DND-41 (cell line): ENCODE measurements around the gene CYP46A1.

ENCODE experiments used
- ATAC-seq: fragments of 200-7000 bp; cut with Tn5 transposase; 3 replicates; pipeline ENCODE4 v1.9.1; 2021; ENCODE audit warnings: low read depth; ENCODE audit not compliant: insufficient read depth
- DNase-seq: peaks from one replicate; pipeline ENCODE4 v3.0.0-alpha.2; 2020
- H2AFZ ChIP-seq: 2 replicates; pipeline ENCODE4 v1.6.0; 2012; ENCODE audit warnings: low read depth, low read length
- H3K27ac ChIP-seq: 2 replicates; pipeline ENCODE4 v1.5.1; 2012; ENCODE audit warnings: low read length, inconsistent platforms
- H3K27me3 ChIP-seq: fragments of 200-600 bp; sonication (generic); 2 replicates; pipeline ENCODE4 v1.6.0; 2012; ENCODE audit warnings: low read length, mild to moderate bottlenecking, inconsistent platforms; ENCODE audit not compliant: insufficient read depth, poor library complexity
- H3K36me3 ChIP-seq: 2 replicates; pipeline ENCODE4 v1.5.1; 2012; ENCODE audit warnings: low read length, inconsistent platforms; ENCODE audit not compliant: insufficient read depth
- H3K4me1 ChIP-seq: 2 replicates; pipeline ENCODE4 v1.5.1; 2012; ENCODE audit warnings: mild to moderate bottlenecking, low read length; ENCODE audit not compliant: insufficient read depth
- H3K4me2 ChIP-seq: 2 replicates; pipeline ENCODE4 v1.6.0; 2012; ENCODE audit warnings: mild to moderate bottlenecking, moderate library complexity, low read length, inconsistent platforms; ENCODE audit not compliant: insufficient read depth
- H3K4me3 ChIP-seq, 2 experiments: fragments of 200-600 bp in 1 of 2; shearing (Covaris generic) in 1 of 2; 2 replicates each; pipeline ENCODE4 v1.5.1; 2012 to 2016; ENCODE audit warnings: inconsistent platforms in 2 of 2, low read length in 2 of 2, mild to moderate bottlenecking in 2 of 2, low read depth in 1 of 2, moderate library complexity in 1 of 2
- H3K79me2 ChIP-seq: 2 replicates; pipeline ENCODE4 v1.6.0; 2012; ENCODE audit warnings: low read length, inconsistent platforms; ENCODE audit not compliant: insufficient read depth
- H3K9ac ChIP-seq: 2 replicates; pipeline ENCODE4 v1.6.0; 2012; ENCODE audit warnings: low read depth, mild to moderate bottlenecking, inconsistent platforms, low read length, moderate library complexity
- H3K9me3 ChIP-seq: 2 replicates; pipeline ENCODE4 v1.5.1; 2012; ENCODE audit warnings: low read length, moderate library complexity, mild to moderate bottlenecking, inconsistent platforms; ENCODE audit not compliant: insufficient read depth, severe bottlenecking
- H4K20me1 ChIP-seq: 2 replicates; pipeline ENCODE4 v1.6.0; 2012; ENCODE audit warnings: low read length; ENCODE audit not compliant: insufficient read depth
- EZH2 ChIP-seq: IDR thresholded peaks from 3 replicates; pipeline ENCODE4 v1.6.1; 2012; ENCODE audit warnings: borderline replicate concordance, low read depth, mild to moderate bottlenecking, moderate library complexity, low read length, inconsistent platforms; ENCODE audit not compliant: severe bottlenecking
- TF ChIP-seq, protein P1 (sequence below): IDR thresholded peaks from 2 replicates; pipeline ENCODE4 v1.5.1; 2012; ENCODE audit warnings: borderline replicate concordance, low read length, moderate library complexity, mild to moderate bottlenecking; ENCODE audit not compliant: poor library complexity, severe bottlenecking; ENCODE audit errors: extremely low read depth

The CYP46A1 gene

GRCh38 chr14:99666533-99666932 is 17.6 kb upstream of the CYP46A1 start:
- Histone ChIP-seq H3K4me2 (no peak overlapping the region), H3K9ac (no peak overlapping the region)
- DNase-seq = no peak

DNA sequence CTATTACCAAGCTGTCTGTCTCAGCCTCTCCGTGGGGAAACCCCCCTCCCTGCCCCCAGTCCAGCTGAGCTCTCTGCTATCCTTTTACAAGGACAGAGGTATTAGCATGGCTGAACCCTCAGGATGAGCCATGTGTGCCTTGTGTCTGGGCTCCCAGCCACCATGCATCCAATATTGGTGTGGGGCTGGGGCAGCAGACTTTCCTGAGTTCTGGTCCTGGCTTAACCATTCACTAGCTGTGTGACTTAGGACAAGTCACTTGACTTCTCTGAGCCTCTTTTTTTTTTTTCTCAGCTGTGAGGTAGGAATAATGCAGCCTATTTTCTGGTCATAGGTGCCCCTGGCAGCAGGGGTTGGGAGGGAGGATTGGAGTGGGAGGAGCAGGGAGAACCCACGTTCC is 17.1 kb upstream of the CYP46A1 start:
- H3K9me3 ChIP-seq = no peaks in the 10 kb centered on the region
- no peak overlapping the region for H3K4me3 ChIP-seq
- TF ChIP-seq, protein P1, sequence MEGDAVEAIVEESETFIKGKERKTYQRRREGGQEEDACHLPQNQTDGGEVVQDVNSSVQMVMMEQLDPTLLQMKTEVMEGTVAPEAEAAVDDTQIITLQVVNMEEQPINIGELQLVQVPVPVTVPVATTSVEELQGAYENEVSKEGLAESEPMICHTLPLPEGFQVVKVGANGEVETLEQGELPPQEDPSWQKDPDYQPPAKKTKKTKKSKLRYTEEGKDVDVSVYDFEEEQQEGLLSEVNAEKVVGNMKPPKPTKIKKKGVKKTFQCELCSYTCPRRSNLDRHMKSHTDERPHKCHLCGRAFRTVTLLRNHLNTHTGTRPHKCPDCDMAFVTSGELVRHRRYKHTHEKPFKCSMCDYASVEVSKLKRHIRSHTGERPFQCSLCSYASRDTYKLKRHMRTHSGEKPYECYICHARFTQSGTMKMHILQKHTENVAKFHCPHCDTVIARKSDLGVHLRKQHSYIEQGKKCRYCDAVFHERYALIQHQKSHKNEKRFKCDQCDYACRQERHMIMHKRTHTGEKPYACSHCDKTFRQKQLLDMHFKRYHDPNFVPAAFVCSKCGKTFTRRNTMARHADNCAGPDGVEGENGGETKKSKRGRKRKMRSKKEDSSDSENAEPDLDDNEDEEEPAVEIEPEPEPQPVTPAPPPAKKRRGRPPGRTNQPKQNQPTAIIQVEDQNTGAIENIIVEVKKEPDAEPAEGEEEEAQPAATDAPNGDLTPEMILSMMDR = no peak
- TF ChIP-seq EZH2 = no peak
- no peaks in the 10 kb centered on the region for H3K4me1 ChIP-seq
- no peaks in the 10 kb centered on the region for H3K79me2 ChIP-seq
- peaks cover 3% of the 10 kb centered on the region for H4K20me1 ChIP-seq
- ATAC-seq (no peak), DNase-seq (no peak)
- H3K27ac ChIP-seq = no peak overlapping the region
- no peak overlapping the region for H3K4me2 ChIP-seq
- no peaks in the 10 kb centered on the region for H3K36me3 ChIP-seq
- H3K9ac ChIP-seq = no peak overlapping the region
- H2AFZ ChIP-seq = no peak overlapping the region
- H3K27me3 ChIP-seq = peaks cover 6% of the 10 kb centered on the region

More at GRCh38 chr14:99666533-99666932, 17.6 kb upstream of the CYP46A1 start:
- peaks cover 6% of the 10 kb centered on the region for H3K27me3 ChIP-seq
- H3K9me3 ChIP-seq = no peaks in the 10 kb centered on the region
- peaks cover 3% of the 10 kb centered on the region for H4K20me1 ChIP-seq
- no peaks in the 10 kb centered on the region for H3K79me2 ChIP-seq
- no peak overlapping the region for H3K27ac ChIP-seq
- H3K4me1 ChIP-seq = no peaks in the 10 kb centered on the region
- H2AFZ ChIP-seq = no peak overlapping the region
- ATAC-seq = no peak
- H3K36me3 ChIP-seq = no peaks in the 10 kb centered on the region
- no peak for TF ChIP-seq EZH2
- H3K4me3 ChIP-seq = no peak overlapping the region

DNA sequence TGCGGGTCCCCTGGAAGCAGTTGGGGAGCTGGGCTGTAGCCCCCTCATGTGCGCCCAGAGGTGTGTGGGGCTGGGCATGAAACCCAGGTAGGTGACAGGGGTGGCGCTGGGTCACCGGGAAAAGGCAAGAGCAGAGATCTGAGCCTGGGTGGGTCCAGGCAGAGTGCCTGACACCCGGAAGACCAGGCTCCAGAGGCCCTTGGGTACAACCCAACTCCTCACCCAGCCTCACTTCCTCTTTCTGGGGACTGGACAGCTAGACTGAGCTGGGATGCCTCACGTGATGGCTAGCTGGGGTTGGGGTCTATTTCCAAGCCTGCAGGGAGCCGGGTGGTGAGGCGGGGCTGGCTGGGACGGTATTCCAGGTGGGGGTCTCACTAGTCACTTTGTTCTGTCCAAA is 16.3 kb upstream of the CYP46A1 start:
- H3K4me2 ChIP-seq = no peak overlapping the region
- DNase-seq (no peak), ATAC-seq (no peak)
- peaks cover 4% of the 10 kb centered on the region for H3K27me3 ChIP-seq
- H4K20me1 ChIP-seq = no peaks in the 10 kb centered on the region
- no peaks in the 10 kb centered on the region for H3K36me3 ChIP-seq
- TF ChIP-seq, protein P1 = no peak
- H2AFZ ChIP-seq = no peak overlapping the region
- H3K4me1 ChIP-seq = no peaks in the 10 kb centered on the region
- H3K79me2 ChIP-seq = no peaks in the 10 kb centered on the region
- H3K27ac ChIP-seq = no peak overlapping the region
- no peak overlapping the region for H3K9ac ChIP-seq
- no peak overlapping the region for H3K4me3 ChIP-seq
- H3K9me3 ChIP-seq = no peaks in the 10 kb centered on the region

DNA sequence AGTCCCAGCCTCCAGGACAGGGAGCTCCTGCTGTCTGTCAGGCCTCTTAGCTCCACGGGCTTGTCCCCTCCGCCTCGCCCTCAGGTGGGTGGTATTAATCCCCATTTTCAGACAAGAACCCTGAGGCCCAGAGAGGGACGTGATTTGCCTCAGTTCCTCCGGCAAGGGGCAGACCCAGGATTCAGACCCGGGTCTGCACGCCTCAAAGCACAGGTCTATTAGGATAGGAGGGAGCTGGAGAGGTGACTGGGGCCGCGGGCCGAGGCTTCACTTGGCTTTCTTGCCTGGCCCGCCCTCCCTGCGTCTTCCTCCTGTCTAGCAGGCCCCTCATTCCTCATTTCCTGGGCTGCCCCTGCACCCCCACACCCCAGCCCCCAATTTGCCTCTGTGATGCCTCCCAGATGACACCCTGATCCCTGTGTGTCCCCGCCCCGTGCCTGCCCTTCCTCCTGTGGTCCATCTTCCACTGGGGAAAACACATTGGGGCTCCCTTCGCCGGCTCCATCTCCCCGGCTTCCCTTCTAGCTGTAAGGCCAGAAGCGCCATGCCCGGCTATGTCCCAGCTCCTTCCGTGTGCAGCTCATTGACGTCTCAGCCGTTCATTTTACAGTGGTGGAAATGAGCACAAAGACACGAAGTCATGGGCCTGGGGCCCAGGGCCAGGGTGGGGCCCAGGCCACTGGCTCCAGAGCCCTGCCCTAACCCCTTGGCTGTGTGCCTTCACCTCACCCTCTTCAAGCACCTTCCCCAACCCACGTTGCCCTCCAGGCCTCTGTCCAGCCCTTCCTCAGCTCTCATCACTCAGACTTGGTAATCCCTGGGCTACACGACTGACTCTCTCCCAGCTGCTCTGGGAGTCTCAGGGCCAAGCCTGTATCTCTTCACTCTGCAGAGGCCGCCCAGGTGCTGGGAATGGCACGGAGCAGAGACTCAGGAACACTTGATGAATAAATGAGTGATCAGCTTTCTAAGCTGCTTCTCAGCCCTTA is 15.5 kb upstream of the CYP46A1 start:
- no peak for ATAC-seq
- Histone ChIP-seq H3K36me3 (no peaks in the 10 kb centered on the region), H3K4me3 (no peak overlapping the region), H3K4me2 (no peak overlapping the region), H3K9me3 (no peaks in the 10 kb centered on the region), H3K79me2 (no peaks in the 10 kb centered on the region), H3K9ac (no peak overlapping the region), H4K20me1 (no peaks in the 10 kb centered on the region), H3K27ac (no peak overlapping the region), H3K4me1 (no peaks in the 10 kb centered on the region), H2AFZ (no peak overlapping the region), H3K27me3 (peaks cover 4% of the 10 kb centered on the region)
- TF ChIP-seq, protein P1 = no peak
- no peak for TF ChIP-seq EZH2
- no peak for DNase-seq
